ENCODE results near the gene MBD6.
"Not testable (repeated sequence)": the region's sequence is repeated elsewhere in the genome, so short reads cannot be mapped to it uniquely, and the experiment has no call there.

The MBD6 gene

DNA sequence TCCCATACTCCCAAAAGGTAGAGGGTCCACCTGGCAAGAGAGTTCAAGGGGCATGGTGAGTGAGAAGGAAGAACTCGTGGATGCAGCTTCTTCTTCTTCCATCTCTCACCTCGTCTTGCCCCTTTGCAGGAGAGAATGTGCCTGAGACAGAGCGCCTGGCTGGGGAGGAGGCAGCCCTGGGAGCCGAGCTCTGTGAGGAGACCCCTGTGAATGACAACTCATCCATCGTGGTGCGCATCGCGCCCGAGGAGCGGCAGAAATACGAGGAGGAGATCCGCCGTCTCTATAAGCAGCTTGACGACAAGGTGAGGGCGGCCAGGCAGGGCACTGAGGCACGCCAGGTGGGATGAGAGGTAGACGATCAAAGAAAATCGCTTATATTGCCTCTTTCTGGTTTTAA lies 47.2 kb downstream of the MBD6 start:
- no peak overlapping the region for H3K4me3 ChIP-seq (ENCODE audit: low read depth, low read length)
- in situ Hi-C loops (cut with HindIII; ENCODE audit: low sequenced_read_pairs), result no loop called here
- DNase-seq (ENCODE audit: low read depth), result no peak
- TF ChIP-seq, protein P1, sequence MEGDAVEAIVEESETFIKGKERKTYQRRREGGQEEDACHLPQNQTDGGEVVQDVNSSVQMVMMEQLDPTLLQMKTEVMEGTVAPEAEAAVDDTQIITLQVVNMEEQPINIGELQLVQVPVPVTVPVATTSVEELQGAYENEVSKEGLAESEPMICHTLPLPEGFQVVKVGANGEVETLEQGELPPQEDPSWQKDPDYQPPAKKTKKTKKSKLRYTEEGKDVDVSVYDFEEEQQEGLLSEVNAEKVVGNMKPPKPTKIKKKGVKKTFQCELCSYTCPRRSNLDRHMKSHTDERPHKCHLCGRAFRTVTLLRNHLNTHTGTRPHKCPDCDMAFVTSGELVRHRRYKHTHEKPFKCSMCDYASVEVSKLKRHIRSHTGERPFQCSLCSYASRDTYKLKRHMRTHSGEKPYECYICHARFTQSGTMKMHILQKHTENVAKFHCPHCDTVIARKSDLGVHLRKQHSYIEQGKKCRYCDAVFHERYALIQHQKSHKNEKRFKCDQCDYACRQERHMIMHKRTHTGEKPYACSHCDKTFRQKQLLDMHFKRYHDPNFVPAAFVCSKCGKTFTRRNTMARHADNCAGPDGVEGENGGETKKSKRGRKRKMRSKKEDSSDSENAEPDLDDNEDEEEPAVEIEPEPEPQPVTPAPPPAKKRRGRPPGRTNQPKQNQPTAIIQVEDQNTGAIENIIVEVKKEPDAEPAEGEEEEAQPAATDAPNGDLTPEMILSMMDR (IDR thresholded peaks at IDR 0.05; ENCODE audit: low read depth, low read length, missing control alignments), result no peak

DNA sequence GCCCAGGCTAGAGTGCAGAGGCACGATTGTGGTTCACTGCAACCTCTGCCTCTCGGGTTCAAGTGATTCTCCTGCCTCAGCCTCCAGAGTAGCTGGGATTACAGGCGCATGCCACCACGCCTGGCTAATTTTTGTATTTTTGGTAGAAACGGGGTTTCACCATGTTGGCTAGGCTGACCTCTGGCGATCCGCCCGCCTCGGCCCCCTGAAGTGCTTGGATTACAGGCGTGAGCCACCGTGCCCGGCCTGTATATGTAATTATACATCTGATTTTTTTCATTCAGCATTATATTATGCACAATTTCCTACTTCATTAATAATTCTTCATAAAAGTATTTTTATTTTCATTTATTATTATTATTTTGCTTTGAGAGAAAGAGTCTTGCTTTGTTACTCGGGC lies 47.8 kb downstream of the MBD6 start:
- in situ Hi-C loops (cut with HindIII; ENCODE audit: low sequenced_read_pairs); H3K4me3 ChIP-seq (ENCODE audit: low read depth, low read length); DNase-seq (ENCODE audit: low read depth): not testable (repeated sequence)

DNA sequence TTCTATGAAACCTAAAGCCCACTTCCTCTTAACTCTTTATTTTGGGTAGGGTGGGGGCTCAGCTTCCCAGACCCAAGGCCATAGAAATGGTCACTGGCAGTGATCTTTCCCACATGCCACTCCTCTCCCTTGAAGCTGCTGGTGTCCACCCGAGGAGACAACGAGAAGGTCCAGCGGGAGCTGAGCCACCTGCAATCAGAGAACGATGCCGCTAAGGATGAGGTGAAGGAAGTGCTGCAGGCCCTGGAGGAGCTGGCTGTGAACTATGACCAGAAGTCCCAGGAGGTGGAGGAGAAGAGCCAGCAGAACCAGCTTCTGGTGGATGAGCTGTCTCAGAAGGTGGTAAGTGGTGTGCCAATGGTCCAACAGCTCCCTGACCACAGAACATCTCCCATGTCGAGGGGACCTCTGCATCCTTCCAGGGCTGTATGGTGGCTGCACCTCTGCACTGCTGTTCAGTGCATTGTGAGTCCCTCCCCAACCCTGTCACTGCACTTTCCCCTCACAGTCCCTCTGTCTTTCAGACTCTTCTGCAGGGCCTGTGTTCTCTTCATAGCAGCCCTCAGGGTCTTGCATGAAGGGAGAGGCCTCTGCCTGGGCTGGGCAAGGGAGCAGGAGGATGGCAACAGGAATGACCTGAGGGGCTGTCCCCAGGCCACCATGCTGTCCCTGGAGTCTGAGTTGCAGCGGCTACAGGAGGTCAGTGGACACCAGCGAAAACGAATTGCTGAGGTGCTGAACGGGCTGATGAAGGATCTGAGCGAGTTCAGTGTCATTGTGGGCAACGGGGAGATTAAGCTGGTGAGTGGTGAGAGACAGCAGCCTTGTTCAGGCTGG lies 49.5 kb downstream of the MBD6 start:
- DNase-seq (ENCODE audit: low read depth), result no peak
- TF ChIP-seq, protein P1 (IDR thresholded peaks at IDR 0.05; ENCODE audit: low read depth, low read length, missing control alignments), result no peak
- in situ Hi-C loops (cut with HindIII; ENCODE audit: low sequenced_read_pairs), result no loop called here
- H3K4me3 ChIP-seq (ENCODE audit: low read depth, low read length), result no peak overlapping the region

DNA sequence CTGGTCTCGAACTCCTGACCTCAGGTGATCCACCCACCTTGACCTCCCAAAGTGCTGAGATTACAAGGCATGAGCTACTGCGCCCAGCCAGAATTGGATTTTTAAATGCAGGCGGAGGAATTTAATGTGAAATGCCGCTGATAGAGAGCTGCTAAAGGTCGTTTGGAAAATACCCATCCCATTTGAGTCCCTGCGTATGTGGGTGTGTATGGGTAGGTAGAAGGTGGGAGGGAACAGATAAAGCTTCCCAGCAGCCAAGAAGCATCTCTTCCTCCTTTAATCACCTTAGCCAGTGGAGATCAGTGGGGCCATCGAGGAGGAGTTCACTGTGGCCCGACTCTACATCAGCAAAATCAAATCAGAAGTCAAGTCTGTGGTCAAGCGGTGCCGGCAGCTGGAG lies 52.2 kb downstream of the MBD6 start:
- no peak for DNase-seq (ENCODE audit: low read depth)
- TF ChIP-seq, protein P1 (IDR thresholded peaks at IDR 0.05; ENCODE audit: low read depth, low read length, missing control alignments), result no peak
- H3K4me3 ChIP-seq (ENCODE audit: low read depth, low read length), result no peak overlapping the region
- in situ Hi-C loops (cut with HindIII; ENCODE audit: low sequenced_read_pairs), result no loop called here

DNA sequence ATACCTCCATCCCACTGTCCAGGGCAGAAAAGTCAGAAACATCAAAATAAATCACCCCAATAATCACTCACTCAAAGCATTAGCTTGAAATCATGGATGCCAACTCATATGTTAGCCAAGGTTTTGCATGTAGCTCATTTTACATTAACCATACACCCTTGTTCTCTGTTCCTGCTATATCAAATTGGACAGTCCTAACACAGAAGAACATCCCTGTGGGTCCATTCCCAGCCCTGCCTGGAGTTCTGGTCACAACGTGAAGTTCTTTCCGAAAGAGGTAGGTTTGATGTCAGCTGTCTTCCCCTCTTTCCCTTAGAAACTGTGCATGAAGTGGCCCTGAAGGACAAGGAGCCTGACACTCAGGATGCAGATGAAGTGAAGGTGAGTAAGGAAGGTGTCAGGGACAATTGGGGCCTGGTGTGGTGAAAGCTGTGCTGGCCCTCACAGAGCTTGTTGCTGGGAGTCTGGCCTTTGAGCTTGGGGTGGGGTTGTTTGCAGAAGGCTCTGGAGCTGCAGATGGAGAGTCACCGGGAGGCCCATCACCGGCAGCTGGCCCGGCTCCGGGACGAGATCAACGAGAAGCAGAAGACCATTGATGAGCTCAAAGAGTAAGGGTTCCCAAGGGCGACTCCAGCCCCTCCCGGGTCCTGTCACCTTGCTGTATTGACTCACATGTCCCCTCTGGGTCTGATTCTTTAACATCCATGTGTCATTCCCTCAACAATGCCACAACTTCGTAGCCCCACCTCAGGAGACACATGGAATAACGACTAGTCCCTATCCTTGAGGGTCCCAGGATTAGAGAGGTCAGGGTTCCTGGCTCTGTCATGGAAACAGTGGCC lies 53.4 kb downstream of the MBD6 start:
- TF ChIP-seq, protein P1 (IDR thresholded peaks at IDR 0.05; ENCODE audit: low read depth, low read length, missing control alignments), result no peak
- no peak for DNase-seq (ENCODE audit: low read depth)
- H3K4me3 ChIP-seq (ENCODE audit: low read depth, low read length), result no peak overlapping the region
- in situ Hi-C loops (cut with HindIII; ENCODE audit: low sequenced_read_pairs), result no loop called here

DNA sequence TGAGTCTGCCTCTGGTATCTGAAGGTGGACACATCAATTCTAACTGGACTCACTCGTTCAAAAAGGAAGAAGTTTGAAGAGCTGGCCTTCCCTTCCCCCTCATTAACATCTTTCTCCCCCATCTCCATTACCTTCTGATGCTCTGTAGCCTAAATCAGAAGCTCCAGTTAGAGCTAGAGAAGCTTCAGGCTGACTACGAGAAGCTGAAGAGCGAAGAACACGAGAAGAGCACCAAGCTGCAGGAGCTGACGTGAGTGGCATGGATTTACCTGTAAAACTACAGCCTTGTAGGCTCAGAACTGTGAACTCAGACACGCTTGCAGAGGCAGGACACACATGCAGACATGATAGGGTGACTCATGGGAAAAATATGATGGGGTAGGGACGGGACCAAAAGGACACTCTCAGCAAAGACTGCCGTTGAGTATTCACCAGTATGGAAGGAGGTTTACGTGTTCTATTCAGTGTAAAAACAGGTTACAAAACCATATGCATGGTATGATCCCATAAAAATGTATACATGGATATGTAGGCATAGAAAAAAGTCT lies 54.1 kb downstream of the MBD6 start:
- no peak overlapping the region for H3K4me3 ChIP-seq (ENCODE audit: low read depth, low read length)
- in situ Hi-C loops (cut with HindIII; ENCODE audit: low sequenced_read_pairs), result no loop called here
- TF ChIP-seq, protein P1 (IDR thresholded peaks at IDR 0.05; ENCODE audit: low read depth, low read length, missing control alignments), result no peak
- no peak for DNase-seq (ENCODE audit: low read depth)

Measured in astrocyte of the cerebellum (primary cell).